Activated CD4-positive, alpha-beta T cell treated with anti-CD3 and anti-CD28 coated beads for 1 hour (primary cell): ENCODE data around the gene ITIH3.

ENCODE experiments used
- DNase-seq: peaks from one replicate; pipeline ENCODE4 v3.0.0-alpha.2; 2020

The ITIH3 gene

DNA sequence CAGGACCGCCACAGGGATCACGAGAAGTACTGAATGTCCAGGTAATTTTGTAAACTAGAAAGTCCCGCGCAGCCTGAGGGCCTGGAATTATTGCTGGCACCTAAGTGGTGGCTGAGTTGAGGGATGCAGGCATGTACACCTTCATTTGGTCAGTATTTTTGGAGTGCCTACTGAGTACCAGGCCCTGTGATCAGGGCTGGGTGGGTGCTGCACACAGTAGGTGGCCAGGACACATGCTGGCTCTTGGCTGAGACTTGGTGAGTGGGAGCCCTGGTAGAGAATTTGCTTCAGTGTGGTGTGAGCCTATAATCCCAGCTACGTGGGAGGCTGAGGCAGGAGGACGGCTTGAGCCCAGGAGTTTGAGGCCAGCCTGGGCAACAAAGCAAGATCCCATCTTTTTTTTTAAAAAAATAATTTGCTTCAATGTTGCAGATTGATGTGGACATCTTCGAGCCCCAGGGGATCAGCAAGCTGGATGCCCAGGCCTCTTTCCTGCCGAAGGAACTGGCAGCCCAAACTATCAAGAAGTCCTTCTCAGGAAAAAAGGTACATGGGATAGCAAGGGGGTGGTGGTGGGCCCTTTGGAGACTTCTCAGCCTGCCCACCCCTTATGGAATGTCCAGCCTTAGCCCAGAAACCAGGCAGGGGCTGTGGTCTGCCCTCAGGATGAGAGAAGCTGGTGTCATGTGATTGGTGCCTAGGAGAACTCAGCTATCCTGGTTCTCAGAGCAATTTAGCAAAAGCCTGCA is 14.6 kb upstream of the ITIH3 start:
- DNase-seq: peak; percentile 0

DNA sequence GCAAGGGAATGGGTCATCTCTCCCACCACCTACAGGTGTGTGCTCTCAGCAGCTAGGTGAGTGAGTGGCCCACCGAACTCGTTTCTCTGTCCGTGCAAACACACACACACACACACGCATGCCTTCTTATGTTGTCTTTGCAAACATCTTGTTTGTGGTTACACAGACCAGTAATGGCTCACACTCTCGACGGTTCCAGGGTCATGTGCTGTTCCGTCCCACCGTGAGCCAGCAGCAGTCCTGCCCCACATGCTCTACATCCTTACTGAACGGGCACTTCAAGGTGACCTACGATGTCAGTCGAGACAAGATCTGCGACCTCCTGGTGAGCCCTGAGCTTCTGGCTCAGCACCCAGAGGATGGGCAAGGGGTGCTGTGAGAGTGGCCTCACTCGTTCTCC is 12.9 kb upstream of the ITIH3 start:
- DNase-seq: no peak

DNA sequence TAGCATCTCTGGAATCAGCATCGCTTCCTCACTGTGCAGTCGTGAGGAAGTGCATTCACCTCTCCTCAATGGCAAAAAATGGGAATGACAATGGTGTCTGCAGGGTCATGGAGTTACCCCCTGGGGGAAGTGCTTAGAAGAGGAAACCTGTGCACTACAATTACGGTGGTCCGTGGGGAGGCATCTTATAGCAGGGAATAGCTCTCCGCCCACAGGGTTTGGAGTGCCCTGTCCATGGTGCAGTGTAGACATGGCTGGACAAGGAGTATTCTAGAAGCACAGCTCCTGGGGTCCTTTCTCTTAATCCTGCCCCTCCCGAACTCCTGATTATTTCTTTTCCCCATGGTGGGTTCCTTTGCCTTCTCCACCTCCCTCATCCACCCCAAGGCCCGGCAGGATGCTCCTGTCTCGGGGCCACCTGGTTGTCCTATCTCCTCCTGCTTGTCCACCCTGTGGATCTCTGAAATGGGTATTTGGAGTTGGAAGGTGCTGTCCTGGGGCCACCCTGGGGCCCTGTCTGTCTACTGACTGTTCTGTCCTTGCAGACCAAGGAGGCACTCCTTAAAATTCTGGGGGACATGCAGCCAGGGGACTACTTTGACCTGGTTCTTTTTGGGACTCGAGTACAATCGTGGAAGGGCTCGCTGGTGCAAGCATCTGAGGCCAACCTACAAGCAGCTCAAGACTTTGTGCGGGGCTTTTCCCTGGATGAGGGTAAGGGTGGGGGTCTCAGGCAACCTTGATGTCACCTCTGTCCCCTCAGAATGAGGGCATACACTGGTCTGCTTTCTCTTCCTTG is 12.0 kb upstream of the ITIH3 start:
- no peak for DNase-seq

DNA sequence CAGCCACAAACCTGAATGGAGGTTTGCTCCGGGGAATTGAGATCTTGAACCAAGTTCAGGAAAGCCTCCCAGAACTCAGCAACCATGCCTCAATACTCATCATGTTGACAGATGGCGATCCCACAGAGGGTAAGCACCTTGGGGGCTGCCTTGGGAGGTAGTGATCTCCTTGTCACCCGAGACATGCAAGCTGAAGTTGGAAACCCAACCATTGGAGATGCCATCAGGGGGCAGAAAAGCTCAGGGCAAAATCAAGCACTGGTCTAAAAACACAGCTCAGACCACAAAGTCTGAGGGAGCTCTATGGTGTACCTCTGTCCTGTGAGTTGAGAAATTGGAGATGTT is 11.4 kb upstream of the ITIH3 start:
- DNase-seq: no peak

DNA sequence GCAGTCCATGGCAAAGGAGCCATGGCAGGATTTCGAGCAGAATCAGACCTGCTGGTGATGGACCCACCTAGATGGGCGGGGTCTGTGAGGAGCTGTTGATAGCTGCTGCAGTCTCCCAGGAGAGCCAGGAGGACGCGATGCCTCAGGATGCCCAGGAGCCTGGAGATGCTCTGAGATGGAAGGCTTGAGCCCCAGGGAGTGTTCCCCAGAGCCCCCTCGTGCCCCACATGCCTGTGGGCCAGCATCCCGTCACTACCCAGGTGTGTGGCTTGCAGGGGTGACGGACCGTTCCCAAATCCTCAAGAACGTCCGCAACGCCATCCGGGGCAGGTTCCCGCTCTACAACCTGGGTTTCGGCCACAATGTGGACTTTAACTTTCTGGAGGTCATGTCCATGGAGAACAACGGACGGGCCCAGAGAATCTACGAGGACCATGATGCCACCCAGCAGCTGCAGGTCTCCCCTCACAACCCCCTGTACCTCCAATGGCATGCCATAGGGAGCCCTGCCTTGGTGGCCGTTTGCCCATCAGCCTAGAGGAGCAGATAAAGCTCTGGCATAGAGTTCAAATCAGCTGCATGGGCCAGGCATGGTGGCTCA is 10.5 kb upstream of the ITIH3 start:
- no peak for DNase-seq

DNA sequence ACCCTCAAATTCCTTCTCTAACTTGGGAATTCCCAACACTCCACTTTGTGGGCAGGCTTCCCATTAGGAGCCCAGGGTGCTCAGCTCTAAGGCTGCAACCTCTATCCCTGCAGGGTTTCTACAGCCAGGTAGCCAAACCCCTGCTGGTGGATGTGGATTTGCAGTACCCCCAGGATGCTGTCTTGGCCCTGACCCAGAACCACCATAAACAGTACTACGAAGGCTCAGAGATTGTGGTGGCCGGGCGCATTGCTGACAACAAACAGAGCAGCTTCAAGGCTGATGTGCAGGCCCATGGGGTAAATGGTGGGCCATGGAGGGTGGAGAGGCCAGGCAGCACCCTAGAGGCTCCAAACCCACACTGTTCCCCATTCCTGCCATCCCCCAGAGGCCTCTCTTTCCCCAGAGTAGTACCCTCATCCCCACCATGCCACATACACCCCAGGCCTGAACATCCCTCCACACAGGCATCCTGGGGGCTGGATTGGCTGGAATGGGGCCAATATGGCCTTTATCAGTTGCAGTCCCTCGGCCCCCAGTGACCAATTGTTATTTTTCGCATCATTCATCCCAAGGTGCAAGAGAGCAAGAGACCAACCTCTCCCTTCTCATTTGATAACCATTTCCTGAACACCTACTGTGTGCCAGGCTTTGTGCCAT is 9.5 kb upstream of the ITIH3 start:
- DNase-seq: no peak

DNA sequence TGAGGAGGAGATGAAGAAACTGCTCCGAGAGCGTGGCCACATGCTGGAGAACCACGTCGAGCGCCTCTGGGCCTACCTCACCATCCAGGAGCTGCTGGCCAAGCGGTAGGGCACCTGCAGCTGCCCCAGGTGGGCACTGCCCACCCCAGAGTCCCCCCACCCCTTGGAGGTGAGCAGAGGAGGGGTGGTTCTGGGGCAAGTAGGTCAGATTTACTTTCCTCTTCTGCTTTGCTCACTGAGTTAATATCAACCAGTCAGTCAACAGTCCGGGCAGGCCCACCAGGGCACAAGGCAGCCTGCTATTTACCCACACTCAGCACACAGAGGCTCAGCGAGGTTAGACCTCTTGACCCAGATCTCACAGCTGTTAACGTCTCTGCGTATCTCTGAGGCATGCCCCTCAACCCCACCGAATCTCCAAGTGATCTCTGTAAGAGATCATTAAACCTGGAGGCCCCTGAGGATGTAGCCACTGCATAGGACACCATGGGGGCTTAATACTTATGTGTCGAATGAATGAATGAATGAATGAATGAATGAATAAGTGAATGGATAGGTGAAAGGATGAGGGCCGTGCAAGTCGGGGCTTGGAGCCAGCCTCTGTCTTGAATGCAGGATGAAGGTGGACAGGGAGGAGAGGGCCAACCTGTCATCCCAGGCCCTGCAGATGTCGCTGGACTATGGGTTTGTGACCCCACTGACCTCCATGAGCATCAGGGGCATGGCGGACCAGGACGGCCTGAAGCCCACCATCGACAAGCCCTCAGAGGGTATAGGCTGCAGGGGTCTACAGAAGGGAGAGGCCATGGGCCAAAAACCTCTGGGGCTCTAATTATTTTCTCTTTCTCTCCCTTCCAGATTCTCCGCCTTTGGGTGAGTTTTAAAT is 8.0 kb upstream of the ITIH3 start:
- DNase-seq: no peak

DNA sequence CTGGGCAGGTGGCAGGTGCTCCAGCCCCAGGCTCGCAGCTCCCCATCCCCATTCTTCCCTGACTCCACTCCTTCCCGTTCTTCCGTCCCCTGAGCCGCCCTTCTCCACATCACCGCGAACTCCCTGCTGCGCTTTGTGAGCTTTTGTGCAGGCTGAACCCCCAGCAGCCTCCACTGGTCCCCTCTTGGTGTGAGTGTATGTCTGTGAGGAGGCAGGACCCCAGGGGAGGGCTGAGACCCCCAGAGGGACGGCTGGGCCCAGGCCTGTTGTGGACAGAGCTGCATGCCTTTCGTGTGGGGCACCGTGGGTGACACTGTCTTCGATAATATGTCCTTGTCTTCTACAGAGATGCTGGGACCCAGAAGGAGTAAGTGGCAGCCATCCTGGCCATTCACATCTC is 7.3 kb upstream of the ITIH3 start:
- DNase-seq: no peak

DNA sequence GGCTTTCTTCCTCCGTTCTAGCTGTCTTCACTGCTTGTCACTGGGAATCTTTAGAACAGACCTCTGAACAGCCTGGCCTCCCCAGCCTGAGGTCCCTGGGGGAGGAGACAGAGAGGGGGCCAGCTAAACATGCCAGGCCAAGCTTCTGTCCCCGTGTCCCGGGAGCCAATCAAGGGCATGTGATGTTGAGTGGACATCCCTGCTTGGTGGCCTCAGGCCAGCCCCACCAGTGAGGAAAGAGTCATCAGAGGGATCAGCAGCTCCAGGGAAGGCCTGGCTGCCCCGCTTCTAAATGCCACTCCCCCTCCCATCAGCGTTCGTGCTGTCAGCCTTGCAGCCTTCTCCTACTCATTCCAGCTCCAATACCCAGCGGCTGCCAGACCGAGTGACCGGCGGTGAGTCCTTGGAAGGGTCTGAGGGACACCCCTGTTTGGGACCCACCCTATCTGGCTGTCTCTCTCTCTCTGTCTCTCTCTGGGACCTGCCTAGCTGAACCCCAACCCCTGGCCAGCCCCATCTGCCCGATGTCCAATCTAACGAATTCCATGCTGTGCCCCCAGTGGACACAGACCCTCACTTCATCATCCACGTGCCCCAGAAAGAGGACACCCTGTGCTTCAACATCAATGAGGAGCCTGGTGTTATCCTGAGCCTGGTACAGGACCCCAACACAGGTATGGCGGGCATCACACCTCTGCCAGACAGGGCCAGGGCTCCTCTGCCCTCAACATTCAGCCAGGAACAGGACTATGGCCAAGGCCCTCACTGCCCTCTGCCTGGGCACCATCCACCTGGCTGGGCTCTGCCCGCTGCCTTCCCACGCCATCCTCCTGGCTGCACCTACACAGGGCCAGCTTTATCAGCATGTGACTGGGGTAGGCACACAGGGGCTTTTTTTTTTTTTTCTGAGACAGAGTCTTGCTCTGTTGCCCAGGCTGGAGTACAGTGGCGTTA is 6.6 kb upstream of the ITIH3 start:
- DNase-seq: no peak

DNA sequence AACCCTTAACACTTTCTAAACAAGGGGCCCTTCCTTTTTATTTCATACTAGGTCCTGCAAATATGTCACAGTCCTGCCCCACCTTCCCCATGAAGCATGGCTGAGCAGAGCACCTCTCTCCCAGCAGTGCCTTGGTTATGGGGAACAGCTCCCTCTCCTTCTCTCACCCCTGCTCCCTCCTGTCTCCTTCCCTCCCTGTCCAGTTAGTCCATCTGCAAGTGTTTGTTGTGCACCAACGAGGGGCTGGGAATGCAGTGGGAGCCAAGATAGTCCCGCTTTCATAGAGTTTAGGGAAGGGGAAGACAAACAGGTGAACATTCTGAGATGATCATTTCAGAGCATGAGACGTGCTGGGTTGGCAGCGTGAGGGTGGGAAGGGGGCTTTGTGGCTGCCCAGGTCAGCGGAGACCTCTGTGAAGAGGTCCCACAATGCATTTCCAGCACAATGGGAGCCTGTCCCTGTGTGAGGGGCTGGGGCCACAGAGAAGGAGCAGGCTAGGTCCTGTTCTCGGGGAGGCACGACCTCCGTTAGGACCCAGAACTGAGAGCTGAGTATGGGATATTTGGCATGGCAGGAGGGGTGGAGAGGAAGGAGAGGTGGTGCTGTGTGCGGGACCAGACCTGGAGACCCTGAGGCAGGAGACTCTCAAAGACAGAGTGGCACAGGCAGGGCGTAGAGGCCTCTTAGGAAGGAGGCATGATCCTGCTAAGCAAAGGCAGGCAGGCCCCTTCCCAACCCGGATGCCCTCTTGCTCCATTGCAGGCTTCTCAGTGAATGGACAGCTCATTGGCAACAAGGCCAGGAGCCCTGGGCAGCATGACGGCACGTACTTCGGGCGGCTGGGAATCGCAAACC is 5.5 kb upstream of the ITIH3 start:
- DNase-seq: no peak

DNA sequence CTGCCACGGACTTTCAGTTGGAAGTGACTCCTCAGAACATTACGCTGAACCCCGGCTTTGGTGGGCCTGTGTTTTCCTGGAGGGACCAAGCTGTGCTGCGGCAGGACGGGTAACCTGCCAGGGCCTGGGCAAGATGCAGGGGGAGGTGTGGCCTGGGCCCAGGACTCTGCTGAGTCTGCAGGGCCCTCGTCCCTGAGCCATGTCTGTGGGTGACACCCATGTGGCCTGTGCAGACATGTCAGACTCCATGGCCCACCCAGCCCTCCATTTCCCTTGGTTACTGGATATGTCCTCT is 4.9 kb upstream of the ITIH3 start:
- no peak for DNase-seq

DNA sequence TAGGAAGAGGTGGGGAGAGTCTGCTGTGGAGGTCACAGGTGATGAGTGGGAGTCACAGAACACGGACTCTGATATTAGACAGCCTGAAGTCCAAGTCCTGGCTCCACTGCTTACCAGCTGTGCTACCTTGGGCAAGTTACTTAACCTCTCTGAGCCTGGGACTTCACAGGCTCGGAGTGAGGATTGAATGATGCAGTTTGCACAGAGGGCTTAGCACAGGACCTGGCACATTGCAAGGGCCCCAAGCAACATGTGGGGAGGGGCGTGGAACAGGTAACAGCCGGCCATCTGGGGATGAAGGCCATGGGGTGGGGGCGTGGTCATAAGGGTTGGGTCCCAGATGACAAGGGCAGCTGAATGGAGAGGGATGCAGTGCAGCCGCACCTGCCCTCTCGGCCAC is 4.3 kb upstream of the ITIH3 start:
- DNase-seq: no peak

DNA sequence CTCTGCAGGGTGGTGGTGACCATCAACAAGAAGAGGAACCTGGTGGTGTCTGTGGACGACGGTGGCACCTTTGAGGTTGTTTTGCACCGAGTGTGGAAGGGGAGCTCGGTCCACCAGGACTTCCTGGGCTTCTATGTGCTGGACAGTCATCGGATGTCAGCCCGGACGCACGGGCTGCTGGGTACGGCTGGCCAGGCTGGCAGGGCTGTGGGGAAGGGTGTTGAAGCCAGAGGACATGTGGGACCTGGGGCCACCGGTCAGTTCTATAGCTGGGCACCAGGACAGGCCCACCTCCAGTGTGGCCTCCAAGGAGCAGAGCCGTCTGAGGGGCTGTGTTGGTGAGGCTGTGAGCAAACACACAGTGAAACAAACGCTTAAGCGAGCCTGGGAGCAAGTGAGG is 3.9 kb upstream of the ITIH3 start:
- no peak for DNase-seq

DNA sequence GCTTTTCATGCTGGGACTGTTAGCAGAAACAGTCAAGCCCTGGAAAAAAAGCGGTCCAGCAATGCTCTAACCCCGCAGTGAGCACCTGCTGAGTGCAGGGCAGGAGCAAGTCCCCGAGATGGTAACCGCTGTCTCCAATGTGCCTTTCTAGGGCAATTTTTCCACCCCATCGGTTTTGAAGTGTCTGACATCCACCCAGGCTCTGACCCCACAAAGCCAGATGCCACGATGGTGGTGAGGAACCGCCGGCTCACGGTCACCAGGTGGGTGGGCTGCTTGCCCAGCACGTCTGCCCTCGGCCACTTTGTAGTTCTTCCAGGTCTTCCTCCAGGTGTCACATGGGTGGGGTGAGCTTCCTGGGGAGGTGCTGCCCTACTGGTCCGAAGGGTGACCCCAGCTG is 3.2 kb upstream of the ITIH3 start:
- no peak for DNase-seq

DNA sequence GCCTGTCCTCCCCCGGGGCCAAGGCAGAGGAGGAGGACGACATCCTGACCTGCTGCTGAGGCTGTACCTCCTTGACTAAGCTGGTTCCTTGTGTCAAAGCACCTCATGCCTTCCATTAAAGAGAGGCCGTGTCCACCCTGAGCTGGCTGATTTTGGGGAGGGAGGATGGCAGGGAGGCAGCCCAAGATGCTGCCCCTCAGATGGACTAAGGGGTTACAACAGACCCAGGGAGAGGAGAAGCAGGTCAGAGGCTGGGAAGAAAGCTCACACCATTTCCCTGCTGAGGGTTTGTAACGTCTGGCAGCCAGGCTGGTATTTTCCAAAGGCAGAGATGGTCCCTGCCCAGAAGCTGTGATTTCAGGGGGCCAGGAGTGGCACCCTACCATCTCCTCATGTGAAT is 2.7 kb upstream of the ITIH3 start:
- DNase-seq: no peak

DNA sequence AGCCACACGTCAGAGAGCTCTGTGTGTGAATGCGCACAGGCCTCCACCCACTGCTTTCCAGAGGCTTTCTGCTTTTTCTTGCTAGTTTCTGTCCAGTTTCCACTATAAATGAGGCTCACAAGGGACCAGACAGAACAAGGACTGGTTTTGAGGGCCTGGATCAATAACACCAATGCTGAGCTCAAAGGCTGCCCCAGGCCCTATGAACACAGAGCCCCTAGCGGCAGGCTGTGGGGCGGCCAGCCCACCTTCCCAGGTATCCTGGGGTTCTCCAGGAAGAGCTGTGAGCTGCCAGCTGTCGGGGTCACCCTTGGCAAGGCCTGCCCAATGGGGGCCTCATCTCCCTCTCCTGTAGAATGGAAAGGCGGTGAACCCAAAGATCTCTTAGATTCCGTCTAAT is 2.2 kb upstream of the ITIH3 start:
- DNase-seq: no peak

DNA sequence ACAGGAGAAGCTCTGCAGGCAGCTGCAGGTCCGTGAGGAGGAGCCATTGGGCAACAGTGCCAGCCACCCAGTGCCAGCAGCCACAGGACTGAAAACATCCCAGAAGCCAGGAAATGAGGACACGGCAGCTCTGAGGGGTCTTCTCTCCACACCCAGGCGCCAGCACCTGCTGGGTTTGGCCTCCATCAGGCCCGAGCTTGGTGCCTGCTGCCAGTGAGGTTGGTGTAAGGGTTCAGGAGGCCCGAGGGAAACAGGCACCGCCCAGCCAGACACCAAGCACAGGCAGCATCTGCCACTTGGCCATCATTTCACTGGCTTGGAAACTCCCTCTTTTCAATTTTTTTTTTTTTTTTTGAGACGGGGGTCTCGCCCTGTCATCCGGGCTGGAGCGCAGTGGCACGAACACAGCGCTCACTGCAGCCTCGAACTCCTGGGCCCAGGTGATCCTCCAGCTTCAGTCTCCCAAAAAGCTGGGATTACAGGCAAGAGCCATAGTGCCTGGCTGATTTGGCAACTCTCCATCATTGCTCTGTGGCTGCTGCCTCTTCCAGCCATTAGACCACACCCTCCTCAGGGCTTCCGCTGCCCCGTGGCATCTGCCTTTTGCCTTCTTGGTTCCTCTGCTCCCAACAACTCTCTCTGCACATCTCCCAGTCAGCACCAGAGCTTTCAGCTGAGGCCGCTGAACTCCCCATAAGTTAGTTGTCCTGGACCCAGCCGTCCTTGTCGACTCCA is 1.5 kb upstream of the ITIH3 start:
- DNase-seq: no peak

DNA sequence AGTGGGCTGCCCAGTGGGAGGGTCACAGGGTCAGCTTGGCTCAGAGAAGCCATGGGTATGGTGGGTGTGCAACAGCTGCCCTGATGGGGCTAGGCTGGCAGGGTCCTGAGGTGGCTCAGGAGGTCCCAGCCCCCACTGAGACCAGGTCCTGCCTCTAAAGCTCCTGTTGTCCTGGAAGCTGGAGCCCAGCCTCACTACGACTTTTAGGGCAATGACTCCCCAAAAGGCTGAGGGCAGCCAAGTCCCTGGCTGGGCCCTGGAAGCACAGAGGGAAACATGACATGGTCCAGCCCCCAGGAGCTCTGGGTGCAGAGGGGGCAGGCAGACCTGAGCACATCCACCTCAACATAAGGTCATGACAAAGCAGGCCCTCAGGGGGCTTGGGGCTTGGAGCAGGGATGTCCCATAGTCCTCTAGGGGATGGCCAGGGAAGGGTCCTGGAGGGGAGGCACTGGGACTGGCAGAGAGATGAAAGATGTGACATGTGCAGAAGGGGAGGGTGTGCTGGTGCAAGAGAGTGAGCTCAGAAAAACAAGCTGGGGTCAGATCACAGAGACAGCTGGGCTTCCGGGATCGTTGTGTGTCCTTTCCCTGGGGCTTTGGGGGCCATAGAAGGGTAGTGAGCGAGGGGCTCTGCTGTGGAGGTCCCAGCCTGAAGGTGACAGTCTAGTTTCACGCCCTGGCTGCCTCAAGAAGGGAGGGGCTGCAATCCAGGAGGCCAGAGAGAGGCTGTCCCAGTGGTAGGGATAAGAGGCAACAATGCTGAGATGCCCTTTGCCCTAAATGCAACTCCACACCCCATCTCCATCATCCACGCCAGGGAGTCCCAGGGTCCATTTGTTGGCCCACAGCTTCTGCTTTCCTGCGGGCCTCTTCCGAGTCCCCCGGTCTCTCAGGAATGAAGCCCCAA is 639 bp upstream of the ITIH3 start:
- no peak for DNase-seq
